Progenitor cell of endocrine pancreas (in vitro differentiated cells): ENCODE results near the gene SEC16B. TPM values are rescaled to one million over a fixed set of nuclear protein-coding genes. Genes with fewer than 3 reads are reported as not detected.

Experiments used
- DNase-seq: peaks from one replicate; pipeline ENCODE4 v3.0.0; 2021; ENCODE audit warnings: low spot score; ENCODE audit not compliant: unreplicated experiment
- H3K27ac Mint-ChIP-seq: 2 replicates; pipeline ENCODE4 v1.8.0; 2021; ENCODE audit warnings: mild to moderate bottlenecking, moderate library complexity, mixed read lengths
- H3K27me3 Mint-ChIP-seq: 2 replicates; pipeline ENCODE4 v1.8.0; 2021; ENCODE audit warnings: mixed read lengths
- H3K36me3 Mint-ChIP-seq: 2 replicates; pipeline ENCODE4 v1.8.0; 2022; ENCODE audit warnings: mixed read lengths; ENCODE audit not compliant: insufficient read depth
- H3K4me1 Mint-ChIP-seq: 2 replicates; pipeline ENCODE4 v1.8.0; 2021; ENCODE audit warnings: low read depth, mixed read lengths
- H3K4me3 Mint-ChIP-seq: 2 replicates; pipeline ENCODE4 v1.8.0; 2021; ENCODE audit warnings: low read depth, mild to moderate bottlenecking, moderate library complexity, mixed read lengths
- H3K9me3 Mint-ChIP-seq: 2 replicates; pipeline ENCODE4 v1.8.0; 2021; ENCODE audit warnings: low read depth, mixed read lengths
- total RNA-seq: library from RNA; stranded (reverse); gene quantifications from 2 replicates; pipeline ENCODE4 v1.2.1, GENCODE V29; 2021
- TF ChIP-seq, protein P1 (sequence below): fragments of 200-600 bp; sonication (generic); IDR thresholded peaks from one replicate; pipeline ENCODE4 v1.5.0; 2021; ENCODE audit warnings: antibody characterized with exemption, mild to moderate bottlenecking; ENCODE audit not compliant: unreplicated experiment

Gene SEC16B
- total RNA-seq, 1 donor from 2014 or later, result 0.67 TPM

DNA sequence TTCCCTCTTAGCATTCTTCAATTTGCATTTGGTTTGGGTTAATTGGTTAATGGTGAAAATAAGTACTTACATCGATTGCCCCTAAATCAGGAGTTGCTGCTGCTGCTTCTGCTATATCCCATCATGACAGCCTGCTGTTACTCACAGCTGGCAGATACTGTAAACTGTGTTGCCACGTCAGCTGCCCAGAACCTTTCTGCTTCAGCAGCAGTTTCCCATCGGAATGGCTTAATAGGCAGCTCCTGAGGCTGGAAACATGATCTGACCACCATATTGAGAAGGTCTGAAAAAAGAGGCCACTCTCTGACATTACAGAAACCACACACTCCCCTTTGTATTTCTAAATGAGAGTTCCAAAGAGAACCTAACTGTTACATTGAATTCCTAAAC lies 14.3 kb upstream of the SEC16B start:
- peaks cover 5% of the 10 kb centered on the region for H3K9me3 Mint-ChIP-seq
- H3K27ac Mint-ChIP-seq, result no peak overlapping the region
- no peaks in the 10 kb centered on the region for H3K36me3 Mint-ChIP-seq
- H3K4me1 Mint-ChIP-seq, result no peaks in the 10 kb centered on the region
- DNase-seq, result no peak
- peaks cover 3% of the 10 kb centered on the region for H3K27me3 Mint-ChIP-seq
- H3K4me3 Mint-ChIP-seq, result no peak overlapping the region
- TF ChIP-seq, protein P1, sequence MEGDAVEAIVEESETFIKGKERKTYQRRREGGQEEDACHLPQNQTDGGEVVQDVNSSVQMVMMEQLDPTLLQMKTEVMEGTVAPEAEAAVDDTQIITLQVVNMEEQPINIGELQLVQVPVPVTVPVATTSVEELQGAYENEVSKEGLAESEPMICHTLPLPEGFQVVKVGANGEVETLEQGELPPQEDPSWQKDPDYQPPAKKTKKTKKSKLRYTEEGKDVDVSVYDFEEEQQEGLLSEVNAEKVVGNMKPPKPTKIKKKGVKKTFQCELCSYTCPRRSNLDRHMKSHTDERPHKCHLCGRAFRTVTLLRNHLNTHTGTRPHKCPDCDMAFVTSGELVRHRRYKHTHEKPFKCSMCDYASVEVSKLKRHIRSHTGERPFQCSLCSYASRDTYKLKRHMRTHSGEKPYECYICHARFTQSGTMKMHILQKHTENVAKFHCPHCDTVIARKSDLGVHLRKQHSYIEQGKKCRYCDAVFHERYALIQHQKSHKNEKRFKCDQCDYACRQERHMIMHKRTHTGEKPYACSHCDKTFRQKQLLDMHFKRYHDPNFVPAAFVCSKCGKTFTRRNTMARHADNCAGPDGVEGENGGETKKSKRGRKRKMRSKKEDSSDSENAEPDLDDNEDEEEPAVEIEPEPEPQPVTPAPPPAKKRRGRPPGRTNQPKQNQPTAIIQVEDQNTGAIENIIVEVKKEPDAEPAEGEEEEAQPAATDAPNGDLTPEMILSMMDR, result no peak

DNA sequence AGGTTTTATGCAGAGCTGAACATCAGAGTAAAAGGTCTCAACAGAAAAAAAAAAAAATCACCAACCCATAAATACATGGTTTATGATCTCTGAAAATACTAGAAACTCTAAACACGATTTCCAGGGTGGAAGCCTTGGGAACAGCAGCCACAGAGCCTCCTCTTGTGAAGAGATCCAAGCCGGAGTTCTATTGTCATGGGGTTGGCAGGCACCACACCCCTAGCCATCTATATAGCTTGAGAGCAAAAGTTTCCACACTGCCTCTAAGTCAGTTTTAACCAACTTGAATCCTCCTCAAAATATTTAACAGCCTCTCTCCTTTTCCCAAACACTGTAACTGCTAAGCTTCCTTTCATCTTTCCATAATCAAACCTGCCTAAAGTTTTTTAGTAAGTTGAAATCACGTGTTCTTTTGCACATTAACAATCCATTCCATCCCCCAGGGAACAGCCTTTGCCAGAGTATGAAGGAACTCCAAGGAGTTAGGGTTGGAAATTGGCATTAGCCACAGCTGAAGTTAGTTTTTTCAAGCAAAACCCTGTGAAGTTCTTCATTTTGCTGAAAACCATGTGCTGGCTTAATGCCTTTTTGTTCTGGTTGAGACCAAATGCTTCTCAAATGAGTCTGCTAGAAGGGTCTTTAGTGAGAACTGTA lies 13.8 kb upstream of the SEC16B start:
- H3K4me3 Mint-ChIP-seq, result no peak overlapping the region
- H3K27ac Mint-ChIP-seq, result no peak overlapping the region
- peaks cover under 1% of the 10 kb centered on the region for H3K9me3 Mint-ChIP-seq
- TF ChIP-seq, protein P1, result no peak
- peaks cover 3% of the 10 kb centered on the region for H3K27me3 Mint-ChIP-seq
- no peaks in the 10 kb centered on the region for H3K36me3 Mint-ChIP-seq
- H3K4me1 Mint-ChIP-seq, result no peaks in the 10 kb centered on the region
- no peak for DNase-seq

DNA sequence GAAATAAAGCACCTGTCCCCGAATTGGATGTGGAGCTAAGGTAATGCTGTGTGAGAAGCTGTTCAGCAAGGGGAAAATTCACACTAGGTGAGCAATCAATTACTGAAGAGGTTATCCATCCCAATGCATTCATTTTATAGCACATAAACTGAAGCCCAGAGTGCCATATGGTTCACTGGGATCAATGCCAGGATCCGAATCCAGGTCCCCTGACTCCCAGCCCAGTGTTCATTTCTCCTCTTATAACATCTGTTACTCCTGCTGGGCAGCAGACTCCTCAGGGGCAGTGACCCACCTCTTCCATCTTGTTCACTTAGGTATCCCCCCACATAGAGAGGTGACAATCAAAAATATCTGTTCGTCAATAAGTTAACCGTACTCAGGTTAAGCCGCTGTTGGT lies 13.2 kb upstream of the SEC16B start:
- Mint-ChIP-seq H3K27me3 (peaks cover 3% of the 10 kb centered on the region), H3K27ac (no peak overlapping the region), H3K36me3 (no peaks in the 10 kb centered on the region), H3K4me1 (no peaks in the 10 kb centered on the region), H3K9me3 (no peaks in the 10 kb centered on the region), H3K4me3 (no peak overlapping the region)
- TF ChIP-seq, protein P1, result no peak
- DNase-seq, result no peak

DNA sequence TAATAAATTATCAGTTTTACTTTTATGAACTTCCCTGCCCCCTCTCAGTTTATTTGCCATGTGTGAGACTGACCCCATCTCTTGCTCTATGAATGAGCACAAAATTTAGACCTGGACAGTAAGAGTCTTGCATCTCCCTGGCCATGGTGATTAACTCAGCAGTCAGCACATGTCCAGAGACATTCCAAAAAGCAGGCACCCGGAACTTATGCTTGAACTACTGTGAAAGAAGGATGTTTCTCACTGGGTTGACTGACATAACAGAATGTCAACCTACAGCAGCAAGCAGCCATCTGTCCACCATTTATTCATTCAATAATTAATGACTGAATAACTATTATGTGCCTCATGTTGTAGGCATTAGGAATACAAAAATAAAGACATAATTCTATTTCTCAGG lies 11.3 kb upstream of the SEC16B start:
- Mint-ChIP-seq H3K36me3 (no peaks in the 10 kb centered on the region), H3K9me3 (no peaks in the 10 kb centered on the region), H3K4me1 (no peaks in the 10 kb centered on the region), H3K27ac (no peak overlapping the region), H3K4me3 (no peak overlapping the region), H3K27me3 (peaks cover 3% of the 10 kb centered on the region)
- DNase-seq, result no peak
- TF ChIP-seq, protein P1, result no peak

DNA sequence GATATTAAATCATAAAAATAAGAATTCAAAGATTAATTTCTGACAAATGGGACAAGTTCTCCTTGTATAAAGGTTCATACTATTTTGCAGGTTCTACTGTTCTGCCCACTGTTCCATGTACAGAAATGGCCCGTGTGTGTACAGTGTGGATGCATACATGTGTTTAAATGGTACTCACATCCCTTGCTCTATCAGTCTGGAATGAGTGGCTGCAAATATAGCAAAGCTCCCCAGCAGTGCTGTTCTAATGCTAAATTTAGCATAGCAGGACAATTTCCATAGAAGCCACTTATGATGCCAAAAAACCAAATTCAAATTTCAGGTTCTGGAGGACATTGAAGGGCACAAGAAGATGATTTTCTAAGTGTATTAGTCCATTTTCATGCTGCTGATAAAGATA lies 9.4 kb upstream of the SEC16B start:
- DNase-seq, result no peak
- TF ChIP-seq, protein P1, result no peak
- Mint-ChIP-seq H3K36me3 (no peaks in the 10 kb centered on the region), H3K27me3 (peaks cover 3% of the 10 kb centered on the region), H3K4me1 (no peaks in the 10 kb centered on the region), H3K9me3 (no peaks in the 10 kb centered on the region), H3K4me3 (no peak overlapping the region), H3K27ac (no peak overlapping the region)
